ENCODE measurements around the gene COG6. TPM values are rescaled to one million over a fixed set of nuclear protein-coding genes. Genes with fewer than 3 reads are reported as not detected.

COG6 gene
- total and polyA plus RNA-seq, 10 of the 15 experiments (the other 5 are each of a cell fraction or from before 2014, with no cell fraction given), result 4.5 to 29.8 (median 12.6) TPM

- 71% methylated on average over 3 of the region's 3 CpGs for WGBS (ENCODE audit: insufficient coverage, insufficient replicate concordance, low lambda C conversion rate, missing lambda C conversion rate)
- ChIA-PET RAD21 (ENCODE audit: unreplicated experiment) (interaction anchor here (0.7 to 1.4 kb wide), 3 partner anchors 10 to 530 kb away, joined by 3 to 5 read pairs (median 3); no protein-coding TSS in a partner anchor), POLR2A (interaction anchor here (0.6 kb wide), 1 partner anchor 461 kb away, joined by 3 read pairs; no protein-coding TSS in a partner anchor), CTCF (interaction anchor here (0.6 to 2.1 kb wide), 12 partner anchors 10 to 634 kb away, joined by 3 to 15 read pairs (median 3); no protein-coding TSS in a partner anchor), SMC1A (ENCODE audit: uncharacterized antibody, unreplicated experiment) (interaction anchor here (0.6 to 1.2 kb wide), 6 partner anchors 10 to 530 kb away, joined by 3 to 5 read pairs (median 4); no protein-coding TSS in a partner anchor)
- H3K36me3 ChIP-seq (ENCODE audit: control insufficient read depth in 2 of 2, insufficient read depth in 2 of 2, low read length in 1 of 2), result no peaks in the 10 kb centered on the region
- H4K20me1 ChIP-seq (ENCODE audit: control insufficient read depth, insufficient read depth), result no peaks in the 10 kb centered on the region
- no peaks in the 10 kb centered on the region for H3K4me1 ChIP-seq (ENCODE audit: control insufficient read depth, insufficient read depth, low read length)
- ATAC-seq (no peak), FAIRE-seq (no peak), DNase-seq (ENCODE audit: low read depth, low spot score) (no peak)
- H3K9me3 ChIP-seq (replicated peaks; ENCODE audit: control insufficient read depth, insufficient read depth, low read length), result no peaks in the 10 kb centered on the region; the same call in 2 of the 3 replicates
- H3K27me3 ChIP-seq (replicated peaks in 1 of 2; ENCODE audit: control insufficient read depth in 2 of 2, insufficient read depth in 2 of 2, low read length in 1 of 2), result no peaks in the 10 kb centered on the region
- TF ChIP-seq RELA (IDR thresholded peaks at IDR 0.05; ENCODE audit: borderline replicate concordance, partially characterized antibody) (no peak), JUND (IDR thresholded peaks at IDR 0.05; ENCODE audit: low read depth, low read length) (no peak), CHD1 (IDR thresholded peaks at IDR 0.05; ENCODE audit: low read depth, low read length) (no peak), CREB1 (IDR thresholded peaks at IDR 0.05; ENCODE audit: low read depth) (no peak), IRF4 (IDR thresholded peaks at IDR 0.05; ENCODE audit: low read depth, low read length) (no peak), CHD4 (IDR thresholded peaks at IDR 0.05) (no peak), ZNF592 (IDR thresholded peaks at IDR 0.05) (no peak), E4F1 (IDR thresholded peaks at IDR 0.05; ENCODE audit: borderline replicate concordance, partially characterized antibody) (no peak), SRF (IDR thresholded peaks at IDR 0.05; ENCODE audit: low read depth in 2 of 2, low read length in 2 of 2) (no peak), KLF5 (IDR thresholded peaks at IDR 0.05; ENCODE audit: partially characterized antibody) (no peak)
- no peak overlapping the region for H3K4me2 ChIP-seq (ENCODE audit: control insufficient read depth, insufficient read depth)
- H3K27ac ChIP-seq (ENCODE audit: control insufficient read depth, insufficient read depth), result no peak overlapping the region
- no TSS peak for BruUV-seq (replicated peaks)
- H3K79me2 ChIP-seq (ENCODE audit: control insufficient read depth, insufficient read depth, low read length), result no peaks in the 10 kb centered on the region
- H3K4me3 ChIP-seq, result no peak overlapping the region
- no peak overlapping the region for H2AFZ ChIP-seq (ENCODE audit: control insufficient read depth, low read depth, low read length)
- in situ Hi-C loops (cut with MboI), result no loop called here
- H3K9ac ChIP-seq (ENCODE audit: control insufficient read depth, insufficient read depth, low read length), result no peak overlapping the region
- intact Hi-C loops (cut with micrococcal nuclease; ENCODE audit: unreplicated experiment), result loop anchor here (5.0 kb wide), 1 partner anchor 534 kb away; no protein-coding TSS in a partner anchor
These were observed 20.4 kb downstream of the COG6 start for GRCh38 chr13:39675904-39676303.

All from GM12878 (cell line).